ENCODE measurements around the gene HYAL1.

The HYAL1 gene

DNA sequence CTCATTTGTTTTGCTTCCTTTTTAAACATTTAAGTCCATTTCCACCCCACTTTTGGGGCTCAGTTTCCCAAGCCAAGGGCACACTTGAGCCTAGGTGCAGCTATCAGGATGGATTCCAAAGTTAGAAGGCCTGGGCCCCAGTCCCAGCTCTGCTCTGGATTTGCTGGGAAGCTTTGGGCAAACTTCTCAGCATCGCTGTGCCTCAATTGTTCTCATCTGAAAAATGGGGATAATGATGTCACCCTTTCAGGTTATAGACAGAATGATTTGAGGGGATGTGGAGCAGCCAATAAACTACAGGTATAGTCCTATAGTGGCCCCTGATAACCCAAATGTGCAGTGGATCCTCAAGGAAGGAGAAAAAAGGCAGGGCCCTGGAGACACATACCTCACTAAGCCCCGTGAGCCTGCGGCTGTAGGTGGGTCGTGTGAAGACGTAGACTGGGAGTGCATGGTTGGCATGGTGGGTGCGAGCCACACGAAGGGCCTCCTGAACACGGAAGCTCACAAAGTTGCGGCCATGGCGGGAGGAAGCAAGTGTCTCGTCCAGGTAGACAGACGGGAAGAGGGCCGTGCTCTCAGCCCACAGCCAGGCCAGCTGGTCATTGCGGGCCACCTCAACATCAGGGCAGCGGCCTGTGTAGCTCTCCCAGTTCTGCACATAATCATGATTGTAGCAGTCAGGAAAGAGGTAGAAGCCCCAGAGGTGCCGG lies 16.0 kb upstream of the HYAL1 start:
- TF ChIP-seq, protein P1, sequence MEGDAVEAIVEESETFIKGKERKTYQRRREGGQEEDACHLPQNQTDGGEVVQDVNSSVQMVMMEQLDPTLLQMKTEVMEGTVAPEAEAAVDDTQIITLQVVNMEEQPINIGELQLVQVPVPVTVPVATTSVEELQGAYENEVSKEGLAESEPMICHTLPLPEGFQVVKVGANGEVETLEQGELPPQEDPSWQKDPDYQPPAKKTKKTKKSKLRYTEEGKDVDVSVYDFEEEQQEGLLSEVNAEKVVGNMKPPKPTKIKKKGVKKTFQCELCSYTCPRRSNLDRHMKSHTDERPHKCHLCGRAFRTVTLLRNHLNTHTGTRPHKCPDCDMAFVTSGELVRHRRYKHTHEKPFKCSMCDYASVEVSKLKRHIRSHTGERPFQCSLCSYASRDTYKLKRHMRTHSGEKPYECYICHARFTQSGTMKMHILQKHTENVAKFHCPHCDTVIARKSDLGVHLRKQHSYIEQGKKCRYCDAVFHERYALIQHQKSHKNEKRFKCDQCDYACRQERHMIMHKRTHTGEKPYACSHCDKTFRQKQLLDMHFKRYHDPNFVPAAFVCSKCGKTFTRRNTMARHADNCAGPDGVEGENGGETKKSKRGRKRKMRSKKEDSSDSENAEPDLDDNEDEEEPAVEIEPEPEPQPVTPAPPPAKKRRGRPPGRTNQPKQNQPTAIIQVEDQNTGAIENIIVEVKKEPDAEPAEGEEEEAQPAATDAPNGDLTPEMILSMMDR (IDR thresholded peaks at IDR 0.05) = no peak

- TF ChIP-seq, protein P1 (IDR thresholded peaks at IDR 0.05) = no peak
Observed at GRCh38 chr3:50318615-50319014, 15.2 kb upstream of the HYAL1 start.

DNA sequence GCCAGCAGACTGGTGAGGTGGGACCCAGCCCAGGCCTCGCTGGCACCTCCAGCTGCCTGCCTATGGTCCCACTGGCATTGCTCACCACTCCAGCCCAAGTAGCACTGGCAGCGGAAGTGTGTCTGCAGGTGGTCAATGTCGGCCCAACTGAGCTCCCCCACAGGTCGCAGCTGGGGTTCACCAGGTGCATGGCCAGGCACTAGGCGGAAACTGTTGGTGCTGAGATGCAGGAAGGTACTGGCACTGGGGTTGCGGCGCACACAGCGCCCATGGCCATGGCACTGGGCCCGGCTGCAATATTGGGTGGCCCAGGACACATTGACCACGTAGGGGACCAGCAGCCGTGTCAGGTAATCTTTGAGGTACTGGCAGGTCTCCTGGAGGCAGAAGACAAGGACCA lies 14.8 kb upstream of the HYAL1 start:
- TF ChIP-seq, protein P1 (IDR thresholded peaks at IDR 0.05) = no peak

GRCh38 chr3:50317300-50317699 lies 13.9 kb upstream of the HYAL1 start:
- TF ChIP-seq, protein P1 (IDR thresholded peaks at IDR 0.05) = no peak

- TF ChIP-seq, protein P1 (IDR thresholded peaks at IDR 0.05) = no peak
Observed at GRCh38 chr3:50316657-50317242, 13.4 kb upstream of the HYAL1 start.

DNA sequence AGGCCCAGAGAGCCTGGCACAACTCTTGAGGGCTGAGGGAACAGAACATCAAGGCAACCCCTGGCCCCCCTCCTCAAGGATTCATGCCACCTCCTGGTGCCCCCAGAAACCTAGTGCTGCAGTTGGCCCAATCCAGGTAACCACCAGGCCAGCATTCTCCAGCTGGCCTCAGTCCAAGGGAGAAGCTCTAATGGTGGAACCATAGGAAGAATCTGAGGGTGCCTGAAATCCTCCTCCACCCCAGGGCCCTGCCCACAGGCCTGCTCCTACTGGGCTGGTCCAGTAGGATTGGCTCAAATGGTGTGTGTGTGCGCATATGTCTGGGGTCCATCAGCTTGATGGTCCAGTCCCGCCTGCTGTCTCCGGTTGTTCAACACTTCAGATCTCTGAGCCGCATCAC lies 11.4 kb upstream of the HYAL1 start:
- TF ChIP-seq, protein P1 (IDR thresholded peaks at IDR 0.05) = no peak

DNA sequence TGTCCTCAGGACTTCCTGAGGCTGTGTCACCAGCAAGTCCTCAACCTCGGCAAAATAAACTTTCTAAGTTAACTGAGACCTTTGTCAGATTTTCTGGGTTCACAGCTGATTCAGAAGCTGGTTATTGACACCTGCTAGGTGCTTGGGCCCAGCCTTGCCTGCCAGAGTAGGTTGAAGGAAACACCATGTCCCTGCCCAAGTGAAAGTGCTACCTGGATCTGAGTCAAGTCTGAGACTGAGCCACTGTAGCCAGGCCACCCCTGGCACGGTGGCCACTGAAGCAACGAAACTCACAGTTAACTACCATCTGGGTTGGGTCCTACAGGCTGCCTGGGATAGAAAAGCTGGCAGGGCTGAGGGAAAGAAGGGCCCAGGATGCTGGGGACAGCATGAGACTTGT lies 11.0 kb upstream of the HYAL1 start:
- TF ChIP-seq, protein P1 (IDR thresholded peaks at IDR 0.05) = no peak

All from LNCAP (cell line).